NCI-H82 (cell line): ENCODE measurements around the gene ATG4D.
"Not testable (repeated sequence)": the region's sequence is repeated elsewhere in the genome, so short reads cannot be mapped to it uniquely, and the experiment has no call there.

Source experiments
- DNase-seq: peaks from one replicate; lab custom pipeline; 2025; lab: John Stamatoyannopoulos, UW

The ATG4D gene

DNA sequence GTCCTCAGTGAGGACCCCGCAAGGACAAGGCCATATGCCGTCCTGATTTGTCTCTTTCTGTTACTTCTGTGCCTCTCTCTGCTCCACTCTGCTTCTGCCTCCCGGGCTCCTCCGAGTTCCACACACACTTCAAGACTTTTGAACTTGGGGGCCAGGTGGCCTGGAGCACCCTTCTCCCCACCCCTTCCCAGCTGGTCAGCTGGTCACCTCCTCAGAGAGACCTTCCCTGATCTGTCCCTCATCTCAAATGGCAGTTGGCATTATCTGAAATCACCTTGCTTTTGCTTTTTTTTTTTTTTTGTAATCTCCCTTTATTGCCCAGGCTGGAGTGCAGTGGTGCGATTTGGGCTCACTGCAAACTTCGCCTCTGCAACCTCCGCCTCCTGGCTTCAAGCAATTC is 24.3 kb upstream of the ATG4D start:
- no peak for DNase-seq

DNA sequence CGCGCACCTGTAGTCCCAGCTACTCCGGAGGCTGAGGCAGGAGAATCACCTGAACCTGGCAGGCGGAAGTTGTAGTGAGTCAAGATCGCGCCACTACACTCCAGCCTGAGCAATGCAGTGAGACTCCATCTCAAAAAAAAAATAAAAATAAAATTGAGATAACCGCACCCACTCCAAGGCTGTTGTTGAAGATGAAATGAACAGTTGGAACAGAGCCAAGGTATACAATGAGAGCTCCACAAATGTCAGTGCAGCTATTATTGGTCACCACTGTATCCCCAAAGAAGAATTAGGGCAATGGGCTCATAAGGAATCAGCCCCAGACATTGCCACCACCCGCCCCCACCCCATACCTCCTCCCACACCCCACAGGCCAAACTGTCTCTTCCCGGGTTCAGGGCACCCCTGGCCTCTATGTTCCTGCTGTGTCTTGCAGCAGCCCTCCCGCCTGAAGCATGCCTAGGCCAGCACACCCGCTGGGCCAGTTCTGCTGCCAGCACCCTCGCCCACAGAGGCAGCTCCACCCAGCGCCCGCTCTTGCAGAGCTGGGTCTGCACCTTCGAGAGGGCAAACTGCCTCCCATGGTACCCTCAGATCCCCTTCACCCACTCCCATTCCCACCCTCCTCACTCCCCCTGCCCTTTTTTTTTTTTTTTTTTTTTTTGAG is 22.9 kb upstream of the ATG4D start:
- no peak for DNase-seq

DNA sequence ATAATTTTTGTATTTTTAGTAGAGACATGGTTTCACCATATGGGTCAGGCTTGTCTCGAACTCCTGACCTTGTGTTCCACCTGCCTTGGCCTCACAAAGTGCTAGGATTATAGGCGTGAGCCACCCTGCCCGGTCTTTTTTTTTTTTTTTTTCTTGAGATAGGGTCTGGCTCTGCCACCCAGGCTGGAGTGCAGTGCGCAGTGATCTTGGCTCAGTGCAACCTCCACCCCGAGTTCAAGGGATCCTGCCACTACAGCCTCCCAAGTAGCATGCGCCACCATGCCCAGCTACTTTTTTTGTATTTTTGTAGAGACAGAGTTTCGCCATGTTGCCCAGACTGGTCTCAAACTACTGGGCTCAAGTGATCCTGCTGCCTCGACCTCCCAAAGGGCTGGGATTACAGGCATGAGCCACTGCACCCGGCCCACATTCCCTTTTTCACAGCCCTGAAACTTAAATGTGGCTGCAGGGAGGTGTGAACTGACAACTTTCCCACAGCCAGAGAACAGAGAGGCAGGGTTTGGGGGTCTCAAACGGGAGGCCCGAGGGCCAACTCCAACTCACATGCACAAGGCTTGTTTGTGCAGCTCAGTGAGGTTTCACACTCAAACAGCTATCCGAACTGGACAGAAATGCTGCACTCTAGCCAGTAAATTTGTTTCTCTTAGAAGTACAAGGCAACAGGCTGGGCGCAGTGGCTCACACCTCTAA is 22.1 kb upstream of the ATG4D start:
- DNase-seq = no peak

DNA sequence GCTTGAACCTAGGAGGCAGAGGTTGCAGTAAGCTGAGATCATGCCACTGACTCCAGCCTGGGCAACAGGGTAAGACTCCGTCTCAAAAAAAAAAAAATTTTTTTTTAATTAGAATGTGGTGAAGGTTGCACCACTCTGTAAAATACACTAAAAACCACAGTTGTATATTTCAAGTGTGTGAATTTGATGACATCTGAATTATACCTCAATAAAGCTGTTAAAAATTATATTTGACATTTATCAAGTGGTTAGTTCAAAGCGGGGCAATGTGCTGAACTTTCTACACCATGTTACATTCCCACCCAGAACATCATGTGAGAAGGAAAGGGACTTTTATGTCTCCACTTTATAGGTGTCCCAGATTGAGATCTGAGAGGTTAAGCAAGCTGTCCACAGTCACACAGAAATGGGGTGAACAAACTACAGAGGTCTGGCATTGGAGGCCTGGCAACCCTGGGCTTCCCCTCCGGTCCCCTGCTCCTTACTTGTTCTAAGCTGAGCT is 20.5 kb upstream of the ATG4D start:
- DNase-seq = no peak

DNA sequence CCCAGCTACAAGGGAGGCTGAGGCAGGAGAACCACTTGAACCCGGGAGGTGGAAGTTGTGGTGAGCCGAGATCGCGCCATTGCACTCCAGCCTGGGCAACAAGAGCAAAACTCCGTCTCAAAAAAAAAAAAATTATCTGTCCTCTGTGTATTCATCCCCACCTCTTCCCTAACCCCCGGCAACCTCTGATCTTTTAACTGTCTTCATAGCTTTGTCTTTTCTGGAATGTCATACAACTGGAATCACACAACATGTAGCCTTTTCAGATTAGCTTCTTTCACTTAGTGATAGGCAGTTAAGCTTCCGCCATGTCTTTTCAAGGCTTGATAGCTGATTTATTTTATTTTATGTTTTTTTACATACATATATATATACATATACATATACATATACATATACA is 18.1 kb upstream of the ATG4D start:
- DNase-seq = no peak

DNA sequence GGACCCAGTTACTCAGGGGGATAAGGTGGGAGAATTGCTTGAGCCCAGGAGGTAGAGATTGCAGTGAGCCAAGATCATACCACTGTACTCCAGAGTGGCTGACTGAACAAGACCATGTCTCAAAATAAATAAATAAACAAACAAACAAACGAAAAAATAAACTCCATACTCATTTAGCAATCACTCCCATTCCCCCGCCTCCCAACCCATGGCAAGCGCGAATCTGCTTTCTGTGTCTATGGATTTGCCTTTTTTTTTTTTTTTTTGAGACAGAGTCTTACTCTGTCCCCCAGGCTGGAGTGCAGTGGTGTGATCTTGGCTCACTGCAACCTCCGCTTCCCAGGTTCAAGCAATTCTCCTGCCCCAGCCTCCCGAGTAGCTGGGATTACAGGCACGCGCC is 16.8 kb upstream of the ATG4D start:
- DNase-seq = not testable (repeated sequence)

DNA sequence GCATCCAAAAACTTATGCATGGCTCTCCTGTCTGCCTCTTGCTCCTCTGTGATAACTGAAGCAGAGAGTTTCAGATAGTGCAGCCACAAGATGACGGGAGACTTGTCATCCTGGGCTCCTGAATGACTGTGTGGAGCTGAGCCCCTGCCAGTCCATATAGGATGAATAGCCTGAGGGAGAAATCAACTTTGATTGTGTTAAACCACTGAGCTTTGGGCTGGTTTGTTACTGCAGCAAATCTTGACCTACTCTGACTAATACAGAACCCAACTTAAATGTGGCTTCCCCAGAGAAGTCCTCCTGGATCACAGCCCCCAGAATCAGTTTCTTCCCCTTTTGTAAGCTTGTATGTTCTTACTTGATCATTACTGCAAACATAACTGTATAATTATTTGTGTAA is 11.2 kb upstream of the ATG4D start:
- no peak for DNase-seq

DNA sequence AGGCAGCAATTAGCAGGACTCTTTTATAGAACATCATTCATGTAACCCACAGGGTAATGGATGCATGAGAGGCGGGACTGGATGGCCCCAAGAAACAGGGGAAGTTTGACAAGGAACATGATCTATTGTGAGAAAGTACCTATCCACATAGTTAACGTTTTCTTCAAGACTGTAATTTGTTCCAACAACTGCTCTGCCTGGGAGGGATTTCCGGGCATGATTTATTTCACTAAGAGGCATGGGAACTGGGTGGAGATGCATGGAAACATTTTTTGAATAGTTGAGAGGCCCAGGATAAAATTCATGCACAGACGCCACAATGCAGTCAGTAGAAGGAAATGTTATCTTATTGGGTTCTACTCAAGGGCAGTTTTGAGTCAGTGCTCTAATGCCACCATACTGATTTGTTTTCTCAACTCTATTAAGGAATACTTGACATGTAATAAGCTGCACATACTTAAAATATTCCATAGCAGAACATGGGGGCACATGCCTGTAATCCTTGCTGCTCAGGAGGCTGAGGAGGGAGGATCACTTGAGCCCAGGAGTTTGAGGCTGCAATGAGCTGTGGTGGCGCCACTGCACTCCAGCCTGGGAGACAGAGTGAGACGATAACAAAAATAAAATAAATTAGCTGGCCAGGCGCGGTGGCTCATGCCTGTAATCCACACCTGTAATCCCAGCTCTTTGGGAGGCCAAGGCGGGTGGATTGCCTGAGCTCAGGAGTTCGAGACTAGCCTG is 9.9 kb upstream of the ATG4D start:
- DNase-seq = no peak

DNA sequence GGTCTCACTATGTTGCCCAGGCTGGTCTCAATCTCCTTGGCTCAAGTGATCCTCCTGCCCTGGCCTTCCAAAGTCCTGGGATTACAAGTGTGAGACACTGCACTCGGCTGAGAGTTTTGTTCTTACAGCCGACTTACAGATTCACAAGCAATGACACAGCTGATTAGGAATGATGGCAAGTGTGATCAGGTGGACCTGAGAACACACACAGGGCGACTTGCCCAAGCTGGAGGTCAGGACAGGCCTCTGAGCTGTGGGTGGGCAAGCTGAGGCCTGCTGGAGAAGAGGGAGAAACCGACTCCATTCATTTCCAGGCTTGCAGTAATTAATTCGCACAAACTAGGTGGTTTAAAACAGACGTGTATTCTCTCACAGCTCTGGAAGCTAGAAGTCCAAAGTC is 8.1 kb upstream of the ATG4D start:
- DNase-seq = no peak

DNA sequence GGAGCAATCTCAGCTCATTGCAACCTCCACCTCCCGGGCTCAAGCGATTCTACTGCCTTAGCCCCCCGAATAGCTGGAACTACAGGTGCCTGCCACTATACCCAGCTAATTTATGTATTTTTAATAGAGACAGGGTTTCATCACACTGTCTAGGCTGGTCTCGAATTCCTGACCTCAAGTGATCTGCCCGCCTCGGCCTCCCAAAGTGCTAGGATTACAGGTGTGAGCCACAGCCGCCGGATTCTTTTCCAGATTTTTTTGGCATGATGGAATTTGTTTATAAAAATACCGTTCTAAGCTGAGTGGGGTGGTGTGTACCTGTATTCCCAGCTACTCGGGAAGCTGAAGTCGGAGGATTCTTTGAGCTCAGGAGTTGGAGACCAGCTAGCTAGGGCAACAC is 6.0 kb upstream of the ATG4D start:
- DNase-seq = no peak

DNA sequence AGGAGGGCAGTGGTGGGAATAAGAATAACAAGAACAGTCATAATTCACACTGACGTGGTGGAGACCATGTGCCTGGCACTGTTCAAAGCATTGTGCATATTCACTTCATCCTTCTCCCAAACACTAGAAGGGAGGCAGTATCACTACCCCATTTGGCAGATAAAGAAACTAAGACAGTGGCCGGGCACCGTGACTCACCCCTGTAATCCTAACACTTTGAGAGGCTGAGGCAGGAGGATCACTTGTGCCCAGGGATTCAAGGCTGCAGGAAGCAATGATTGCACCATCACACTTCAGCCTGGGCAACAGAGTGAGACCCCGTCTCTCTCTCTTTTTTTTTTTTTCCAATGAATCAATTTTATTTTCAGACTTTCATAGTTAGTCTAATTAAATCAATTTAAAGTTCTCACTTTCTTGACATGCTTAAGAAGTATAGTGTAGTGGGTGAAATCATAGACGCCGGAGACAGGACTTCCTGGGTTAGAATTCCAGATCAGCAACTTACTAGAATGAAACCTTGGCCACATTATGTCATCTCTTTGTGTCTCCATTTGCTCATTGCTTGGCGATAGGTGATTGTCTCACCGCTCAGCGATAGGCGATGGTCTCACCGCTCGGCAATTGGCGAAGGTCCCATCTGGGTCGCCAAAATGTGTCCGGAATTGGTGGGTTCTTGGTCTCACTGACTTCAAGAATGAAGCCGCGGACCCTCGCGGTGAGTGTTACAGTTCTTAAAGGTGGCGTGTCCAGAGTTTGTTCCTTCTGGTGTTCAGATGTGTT is 5.3 kb upstream of the ATG4D start:
- no peak for DNase-seq

DNA sequence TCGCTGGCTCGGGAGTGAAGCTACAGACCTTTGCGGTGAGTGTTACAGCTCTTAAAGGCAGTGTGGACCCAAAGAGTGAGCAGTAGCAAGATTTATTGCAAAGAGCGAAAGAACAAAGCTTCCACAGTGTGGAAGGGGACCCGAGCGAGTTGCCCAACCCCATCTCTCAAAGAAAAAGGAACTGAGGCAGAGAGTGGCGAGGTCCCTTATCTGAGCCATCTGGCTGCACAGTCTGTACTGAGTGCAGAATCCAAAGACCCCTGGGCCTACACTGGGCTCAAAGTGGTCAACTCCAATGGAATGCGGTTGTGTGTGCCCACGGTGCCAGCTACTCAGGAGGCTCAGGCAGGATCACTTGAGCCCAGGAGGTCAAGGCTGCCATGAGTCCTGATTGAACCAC is 4.7 kb upstream of the ATG4D start:
- not testable (repeated sequence) for DNase-seq

DNA sequence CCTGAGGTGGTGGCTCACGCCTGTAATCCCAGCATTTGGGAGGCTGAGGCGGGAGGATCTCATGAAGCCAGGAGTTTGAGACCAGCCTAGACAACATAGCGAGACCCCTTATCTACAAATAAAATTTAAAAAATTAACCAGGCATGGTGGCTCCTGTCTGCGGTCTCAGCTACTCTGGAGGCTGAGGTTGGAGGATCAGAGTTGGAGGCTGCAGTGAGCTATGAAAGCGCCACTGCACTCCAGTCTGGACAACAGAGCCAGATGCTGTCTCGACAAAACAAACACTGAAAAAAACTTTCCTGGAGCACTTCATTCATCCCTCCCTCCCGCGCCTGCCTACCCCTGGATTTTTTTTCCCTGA is 665 bp upstream of the ATG4D start:
- no peak for DNase-seq

DNA sequence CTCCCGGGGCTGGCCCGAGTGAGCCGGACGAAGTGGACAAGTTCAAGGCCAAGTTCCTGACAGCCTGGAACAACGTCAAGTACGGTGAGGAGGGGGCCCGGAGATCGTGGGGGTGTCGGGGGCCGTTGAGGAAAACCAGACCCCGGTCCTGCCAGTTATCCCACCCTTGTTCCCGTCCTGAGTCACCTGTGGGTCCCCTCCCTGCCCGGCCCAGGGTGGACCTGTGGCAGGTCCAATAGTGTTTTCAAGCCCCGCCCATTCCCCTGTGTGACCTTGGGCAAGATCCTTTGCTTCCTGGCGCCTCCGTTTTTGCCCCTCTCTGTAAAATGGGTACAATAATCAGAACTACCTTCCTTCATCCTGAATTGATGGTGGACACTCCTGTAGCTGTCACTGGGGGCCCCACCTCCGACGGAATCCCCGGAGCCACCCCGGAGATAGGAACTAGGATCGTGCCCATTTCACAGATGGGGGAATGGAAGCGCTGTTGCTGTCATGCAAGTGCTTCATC is 593 bp downstream of the ATG4D start:
- peak; percentile 24 for DNase-seq

DNA sequence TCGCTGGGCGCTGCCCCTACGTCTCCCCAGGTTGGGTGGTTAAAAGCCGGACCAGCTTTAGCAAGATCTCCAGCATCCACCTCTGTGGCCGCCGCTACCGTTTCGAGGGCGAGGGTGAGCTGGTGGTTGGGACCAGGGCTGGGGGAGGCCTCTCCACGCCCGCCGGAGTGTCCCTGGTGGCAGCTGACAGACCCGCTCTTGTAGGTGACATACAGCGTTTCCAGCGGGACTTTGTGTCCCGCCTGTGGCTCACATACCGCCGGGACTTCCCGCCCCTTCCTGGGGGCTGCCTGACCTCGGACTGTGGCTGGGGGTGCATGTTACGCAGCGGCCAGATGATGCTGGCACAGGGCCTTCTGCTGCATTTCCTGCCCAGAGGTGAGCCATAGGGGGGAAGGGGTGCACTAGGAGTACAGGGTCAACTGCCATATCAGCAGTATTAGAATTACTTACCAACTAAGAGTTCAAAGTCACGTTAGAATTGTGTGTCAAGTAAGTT is 1.1 kb downstream of the ATG4D start:
- DNase-seq = no peak

DNA sequence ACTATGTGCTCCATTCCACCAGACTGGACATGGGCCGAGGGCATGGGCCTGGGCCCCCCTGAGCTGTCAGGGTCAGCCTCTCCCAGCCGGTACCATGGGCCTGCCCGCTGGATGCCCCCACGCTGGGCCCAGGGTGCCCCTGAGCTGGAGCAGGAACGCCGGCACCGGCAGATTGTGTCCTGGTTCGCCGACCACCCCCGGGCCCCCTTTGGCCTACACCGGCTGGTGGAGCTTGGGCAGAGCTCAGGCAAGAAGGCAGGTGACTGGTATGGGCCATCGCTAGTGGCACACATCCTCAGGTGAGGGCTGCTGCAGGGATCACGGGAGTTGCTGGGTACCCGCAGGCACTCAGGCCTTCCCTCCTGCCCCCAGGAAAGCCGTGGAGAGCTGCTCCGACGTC is 3.1 kb downstream of the ATG4D start:
- no peak for DNase-seq

DNA sequence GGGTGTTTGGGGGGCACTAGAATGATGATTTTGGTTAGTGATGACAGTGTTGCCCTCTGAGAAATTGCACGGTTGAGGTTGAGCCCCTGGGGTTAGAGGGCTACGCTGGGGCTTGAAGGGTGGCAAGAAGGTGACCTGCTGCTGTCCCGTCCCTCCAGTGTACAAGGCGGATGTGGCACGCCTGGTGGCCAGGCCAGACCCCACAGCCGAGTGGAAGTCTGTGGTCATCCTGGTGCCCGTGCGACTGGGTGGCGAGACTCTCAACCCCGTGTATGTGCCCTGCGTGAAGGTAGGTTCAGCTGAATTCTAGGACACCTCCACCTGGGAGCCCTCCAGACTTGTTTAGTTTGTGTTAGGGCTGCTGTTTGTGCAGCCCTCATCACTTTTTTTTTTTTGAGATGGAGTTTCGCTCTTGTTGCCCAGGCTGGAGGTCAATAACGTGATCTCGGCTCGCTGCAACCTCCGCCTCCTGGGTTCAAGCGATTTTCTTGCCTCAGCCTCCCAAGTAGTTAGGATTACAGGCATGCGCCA is 5.1 kb downstream of the ATG4D start:
- no peak for DNase-seq

DNA sequence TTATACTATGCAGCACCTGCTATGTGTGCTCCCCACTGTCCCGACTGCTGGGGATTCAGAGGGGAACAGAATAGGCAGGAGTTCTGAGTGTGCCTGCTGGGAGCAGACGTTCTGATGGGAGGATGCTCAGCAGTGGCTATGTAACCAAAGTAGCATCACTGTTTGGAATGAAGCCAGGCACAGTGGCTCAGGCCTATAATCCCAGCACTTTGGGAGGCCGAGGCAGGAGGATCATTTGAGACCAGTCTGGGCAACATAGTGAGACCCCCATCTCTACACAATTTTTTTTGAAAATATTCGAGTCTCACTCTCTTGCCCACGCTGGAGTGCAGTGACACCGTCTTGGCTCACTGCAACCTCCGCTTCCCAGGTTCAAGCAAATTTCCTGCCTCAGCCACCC is 6.0 kb downstream of the ATG4D start:
- DNase-seq = no peak

DNA sequence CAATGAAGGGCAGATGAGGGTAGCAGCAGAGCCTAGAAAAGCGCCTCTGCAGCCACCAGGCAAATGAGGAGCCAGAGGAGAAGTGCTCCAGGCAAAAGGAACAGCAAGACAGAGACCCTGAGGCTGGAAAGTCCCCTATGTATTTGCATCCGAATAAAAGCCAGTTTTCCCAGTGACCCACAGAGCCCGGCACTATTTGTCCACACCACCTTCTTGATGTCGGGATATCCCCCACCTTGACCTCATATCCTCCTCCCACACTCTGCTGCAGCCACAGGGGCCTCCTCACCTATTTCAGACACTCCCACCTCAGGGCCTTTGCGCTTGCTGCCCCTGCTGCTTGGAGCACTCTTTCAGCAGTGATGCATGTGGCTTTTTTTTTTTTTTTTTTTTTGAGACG is 6.6 kb downstream of the ATG4D start:
- no peak for DNase-seq

DNA sequence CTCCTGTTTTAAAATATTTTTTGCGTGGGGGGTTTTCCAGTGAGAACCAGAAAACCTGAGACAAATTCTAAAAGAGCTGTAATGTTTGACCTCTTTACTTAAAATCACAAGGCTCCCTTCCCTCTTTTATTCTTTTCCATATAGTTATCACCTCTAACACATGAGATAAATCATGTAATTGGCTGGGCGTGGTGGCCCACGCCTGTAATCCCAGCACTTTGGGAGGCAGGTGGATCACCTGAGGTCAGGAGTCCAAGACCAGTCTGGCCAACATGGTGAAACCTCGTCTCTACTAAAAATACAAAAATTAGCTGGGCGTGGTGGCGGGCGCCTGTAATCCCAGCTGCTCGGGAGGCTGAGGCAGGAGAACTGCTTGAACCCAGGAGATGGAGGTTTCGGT is 7.3 kb downstream of the ATG4D start:
- not testable (repeated sequence) for DNase-seq

DNA sequence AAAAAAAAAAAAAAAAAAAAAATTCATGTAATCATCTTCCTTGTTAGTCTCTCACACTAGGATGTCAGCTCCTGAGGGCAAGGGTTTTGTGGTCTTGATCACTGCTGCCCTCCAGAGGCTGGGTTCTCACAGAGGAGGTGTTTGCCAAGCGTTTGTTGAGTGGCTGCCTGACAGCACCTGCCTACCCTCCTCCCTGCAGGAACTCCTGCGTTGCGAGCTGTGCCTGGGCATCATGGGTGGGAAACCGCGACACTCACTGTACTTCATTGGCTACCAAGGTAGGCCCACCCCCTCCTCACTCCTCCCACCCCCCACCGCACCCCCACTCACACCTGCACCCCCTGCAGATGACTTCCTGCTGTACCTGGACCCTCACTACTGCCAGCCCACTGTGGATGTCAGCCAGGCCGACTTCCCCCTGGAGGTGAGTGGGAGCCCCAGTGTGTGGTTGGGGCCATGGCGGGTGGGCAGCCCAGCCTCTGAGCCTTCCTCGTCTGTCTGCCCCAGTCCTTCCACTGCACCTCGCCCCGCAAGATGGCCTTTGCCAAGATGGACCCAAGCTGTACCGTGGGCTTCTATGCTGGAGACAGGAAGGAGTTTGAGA is 8.1 kb downstream of the ATG4D start:
- DNase-seq = peak; percentile 53
